GM18951 (cell line): ENCODE data around the gene TRPM3.
"Not testable (repeated sequence)": the region's sequence is repeated elsewhere in the genome, so short reads cannot be mapped to it uniquely, and the experiment has no call there.

ENCODE experiments used
- POLR2A ChIP-seq: IDR thresholded peaks from 4 replicates; pipeline ENCODE4 v1.6.1; 2011; ENCODE audit warnings: mild to moderate bottlenecking; ENCODE audit not compliant: insufficient read length, insufficient read depth; ENCODE audit errors: extremely low read depth
- in situ Hi-C: fragments of 300-500 bp; cut with MboI; formaldehyde crosslinking; loops from one replicate; pipeline ENCODE4 v1.12.0; 2022; ENCODE audit warnings: low sequenced_read_pairs, mixed read lengths, inconsistent platforms; ENCODE audit not compliant: unreplicated experiment

Gene TRPM3

DNA sequence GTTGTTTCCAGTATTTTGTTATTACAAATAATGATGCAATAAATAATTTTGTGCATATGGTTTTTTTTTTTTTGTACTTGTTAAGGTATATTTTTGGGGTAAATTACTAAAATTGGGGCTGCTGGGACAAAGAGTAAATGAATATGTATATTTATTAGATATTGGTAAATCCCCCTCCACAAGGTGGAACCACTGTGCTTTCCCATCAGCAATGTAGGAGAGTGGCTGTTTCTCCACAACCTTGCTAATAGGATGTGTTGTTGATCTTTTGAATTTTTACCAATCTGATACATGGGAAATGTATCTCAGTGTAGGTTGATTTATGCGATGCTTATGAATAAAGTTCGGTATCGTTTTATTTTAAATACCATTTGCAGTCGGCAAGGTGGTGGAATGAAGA, 118.1 kb downstream of the TRPM3 start:
- in situ Hi-C loops, result no loop called here
- TF ChIP-seq POLR2A, result no peak

DNA sequence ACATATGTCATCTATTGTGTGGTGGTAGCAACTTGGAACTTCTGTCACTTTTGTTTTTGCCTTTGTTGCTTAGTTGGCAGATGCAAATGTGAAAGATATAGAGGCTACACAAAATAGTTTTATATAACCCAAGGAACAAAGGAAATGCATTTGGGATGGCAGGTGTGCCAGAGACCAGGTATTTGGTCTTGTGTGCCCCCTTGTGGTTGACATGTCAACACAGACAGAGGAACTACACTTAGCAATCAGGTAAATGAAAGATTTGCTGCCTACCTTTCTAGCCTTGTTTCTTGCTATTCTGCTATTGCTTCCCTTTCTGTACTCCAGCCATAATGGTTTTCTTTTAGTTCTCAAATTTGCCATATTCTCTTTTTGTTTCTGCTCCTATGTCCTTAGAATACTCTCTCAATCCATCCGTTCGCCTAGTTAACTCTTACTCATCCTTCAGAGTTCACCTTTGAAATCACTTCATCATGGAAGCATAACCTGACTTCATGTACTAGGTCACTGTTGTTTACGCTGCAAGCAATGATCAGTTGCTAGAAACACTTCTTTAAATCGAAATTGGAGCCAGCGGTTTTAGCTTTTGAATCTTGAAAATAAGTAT, 119.5 kb downstream of the TRPM3 start:
- in situ Hi-C loops, result no loop called here
- no peak for TF ChIP-seq POLR2A

- TF ChIP-seq POLR2A, result no peak
- in situ Hi-C loops, result no loop called here
These were observed 122.5 kb downstream of the TRPM3 start for GRCh38 chr9:70998962-70999361.

- TF ChIP-seq POLR2A, result no peak
- in situ Hi-C loops, result no loop called here
These were observed 125.9 kb downstream of the TRPM3 start for GRCh38 chr9:70995511-70995910.

DNA sequence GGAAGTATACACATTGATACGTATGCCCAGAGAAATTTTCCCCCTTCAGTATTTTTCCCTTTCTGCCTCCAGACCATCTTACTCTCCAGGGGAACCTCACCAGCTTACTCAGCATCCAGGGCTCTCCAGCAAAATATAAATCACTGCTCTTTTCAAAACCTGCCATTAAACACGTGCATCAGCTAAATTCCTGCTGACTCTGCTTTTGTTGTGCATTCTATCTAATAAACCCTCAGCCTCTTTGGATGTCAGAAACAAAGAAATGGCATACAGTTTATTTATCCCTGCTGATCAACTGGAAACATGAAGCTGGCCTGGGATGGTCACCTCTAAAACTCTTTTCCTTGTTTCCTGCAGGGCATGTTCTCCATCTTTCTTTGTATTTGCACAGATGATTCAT, 126.8 kb downstream of the TRPM3 start:
- TF ChIP-seq POLR2A, result no peak
- in situ Hi-C loops, result no loop called here

DNA sequence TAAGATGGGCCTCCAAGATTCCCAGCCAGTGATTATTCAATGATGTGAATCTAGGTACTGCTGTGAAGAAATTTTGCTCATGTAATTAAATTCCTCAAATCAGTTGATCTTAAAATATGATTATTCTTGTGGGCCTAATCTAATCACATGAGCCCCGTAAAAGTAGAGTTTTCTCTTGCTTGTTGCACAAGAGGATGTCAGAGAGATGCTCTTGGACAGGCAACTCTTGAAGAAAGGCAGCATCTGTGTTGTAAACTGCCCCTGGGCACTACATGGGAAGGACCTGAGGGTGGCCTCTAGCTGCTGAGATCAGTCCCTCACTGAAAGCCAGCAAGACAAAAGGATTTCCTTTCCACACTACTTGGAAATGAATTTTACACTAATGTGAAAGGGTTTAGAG, 132.9 kb downstream of the TRPM3 start:
- in situ Hi-C loops, result no loop called here
- TF ChIP-seq POLR2A, result no peak

DNA sequence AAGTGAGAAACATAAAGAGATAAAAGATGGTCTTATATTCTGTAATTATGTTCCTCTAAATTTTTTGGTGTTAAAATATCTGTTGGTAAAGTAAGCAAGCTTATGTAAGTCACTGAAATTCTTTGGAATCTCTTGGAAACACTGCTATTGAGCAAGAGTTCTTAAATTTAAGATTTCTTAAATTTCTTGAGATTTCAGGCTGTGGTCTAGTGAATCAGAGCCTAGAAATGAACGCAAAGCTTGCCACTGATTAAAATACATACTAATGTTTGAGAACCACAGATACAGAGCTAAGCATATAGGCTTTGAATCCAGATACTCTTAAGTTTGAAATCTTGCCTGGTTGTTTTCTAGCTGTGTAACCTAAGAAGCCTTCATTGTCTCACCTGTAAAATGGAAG, 133.4 kb downstream of the TRPM3 start:
- in situ Hi-C loops, result no loop called here
- no peak for TF ChIP-seq POLR2A

- TF ChIP-seq POLR2A, result no peak
- in situ Hi-C loops, result no loop called here
These were observed 134.4 kb downstream of the TRPM3 start for GRCh38 chr9:70986984-70987383.

DNA sequence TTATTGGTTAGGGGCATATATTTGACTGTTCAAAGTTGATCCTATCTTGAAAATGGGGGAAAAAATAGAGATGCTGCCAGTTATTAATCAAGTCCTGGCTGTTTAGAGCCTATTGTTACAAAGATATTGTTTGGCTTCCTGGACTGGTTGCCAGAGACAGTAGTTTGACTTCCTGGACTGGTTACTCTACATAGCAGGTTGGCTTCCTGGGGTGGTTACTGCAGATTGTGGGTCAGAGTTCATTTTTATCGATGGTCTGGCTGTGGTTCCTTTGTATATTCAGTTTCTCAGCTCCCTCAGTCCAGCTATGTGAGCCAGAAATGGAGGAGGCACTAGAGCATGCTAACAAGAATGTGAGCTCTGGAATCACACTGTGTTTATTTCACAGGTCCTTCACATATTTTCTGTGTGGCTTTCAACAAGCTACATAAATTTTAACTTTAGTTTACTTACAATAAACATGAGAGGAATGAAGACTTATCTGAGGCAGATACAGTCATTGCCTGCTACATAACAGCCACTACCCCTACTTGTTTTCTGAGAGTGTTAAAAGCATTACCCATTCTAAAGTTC, 137.6 kb downstream of the TRPM3 start:
- in situ Hi-C loops, result no loop called here
- no peak for TF ChIP-seq POLR2A

- no peak for TF ChIP-seq POLR2A
- in situ Hi-C loops, result no loop called here
These were observed 140.1 kb downstream of the TRPM3 start for GRCh38 chr9:70981312-70981711.

GRCh38 chr9:70979966-70980365, 141.5 kb downstream of the TRPM3 start:
- in situ Hi-C loops, result no loop called here
- TF ChIP-seq POLR2A, result no peak

GRCh38 chr9:70978085-70978484, 143.3 kb downstream of the TRPM3 start:
- no peak for TF ChIP-seq POLR2A
- in situ Hi-C loops, result no loop called here

DNA sequence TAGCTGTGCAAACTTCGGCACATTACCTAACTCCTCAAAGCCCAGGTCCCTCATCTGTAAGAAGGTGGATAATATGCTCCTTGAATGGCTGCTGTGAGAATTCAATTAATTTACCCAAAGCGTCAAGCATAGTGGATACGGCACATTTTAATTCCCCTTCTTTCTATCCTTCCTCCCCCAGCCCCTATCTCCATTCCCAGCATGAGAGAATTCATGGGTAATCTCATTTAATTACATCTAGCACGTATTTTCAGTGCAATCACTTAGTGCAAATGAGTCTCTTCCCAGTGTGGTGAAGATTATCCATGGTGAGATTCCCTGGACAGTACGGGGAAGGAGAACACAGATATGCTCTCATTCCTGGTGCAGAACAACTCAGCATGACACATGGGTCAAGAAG, 145.6 kb downstream of the TRPM3 start:
- no peak for TF ChIP-seq POLR2A
- in situ Hi-C loops, result no loop called here

GRCh38 chr9:70971723-70972122, 149.7 kb downstream of the TRPM3 start:
- in situ Hi-C loops, result no loop called here
- TF ChIP-seq POLR2A, result no peak

- in situ Hi-C loops, result not testable (repeated sequence)
These were observed 155.0 kb downstream of the TRPM3 start for GRCh38 chr9:70966380-70966779.
